GM23338 (cell line): ENCODE results near the gene CTNNA3.

Experiments
- CREB1 ChIP-seq: fragments of 250-450 bp; sonication (Bioruptor Pico); IDR thresholded peaks from 2 replicates; pipeline ENCODE4 v1.5.0; 2020; ENCODE audit warnings: low read depth, mild to moderate bottlenecking, moderate library complexity
- EZH2 ChIP-seq: fragments of 200-600 bp; sonication (generic); IDR thresholded peaks from one replicate; pipeline ENCODE4 v1.8.0; 2017; ENCODE audit warnings: antibody characterized with exemption, mild to moderate bottlenecking, low read depth; ENCODE audit not compliant: unreplicated experiment
- EZH2phosphoT487 ChIP-seq: fragments of 200-600 bp; sonication (generic); IDR thresholded peaks from one replicate; pipeline ENCODE4 v1.8.1; 2018; ENCODE audit warnings: antibody characterized with exemption; ENCODE audit not compliant: unreplicated experiment
- NANOG ChIP-seq: IDR thresholded peaks from 2 replicates; pipeline ENCODE4 v1.6.1; 2016; ENCODE audit warnings: antibody characterized with exemption, borderline replicate concordance
- POLR2AphosphoS5 ChIP-seq: IDR thresholded peaks from 2 replicates; pipeline ENCODE4 v1.6.1; 2016; ENCODE audit warnings: antibody characterized with exemption, low read depth
- STAT1 ChIP-seq: IDR thresholded peaks from one replicate; pipeline ENCODE4 v1.6.1; 2016; ENCODE audit warnings: antibody characterized with exemption; ENCODE audit not compliant: unreplicated experiment
- TF ChIP-seq, protein P1 (sequence below), 2 experiments: fragments of 200-600 bp in 1 of 2; sonication (generic) in 1 of 2; conservative IDR thresholded peaks; 2 replicates each; pipeline versions ENCODE4 v1.5.1 to v1.6.1; 2016 to 2017; ENCODE audit warnings: antibody characterized with exemption in 2 of 2, low read depth in 2 of 2, mild to moderate bottlenecking in 2 of 2, moderate library complexity in 1 of 2
- TF ChIP-seq, protein P2 (sequence below): IDR thresholded peaks from 2 replicates; pipeline ENCODE4 v1.6.1; 2016; ENCODE audit warnings: antibody characterized with exemption

DNA sequence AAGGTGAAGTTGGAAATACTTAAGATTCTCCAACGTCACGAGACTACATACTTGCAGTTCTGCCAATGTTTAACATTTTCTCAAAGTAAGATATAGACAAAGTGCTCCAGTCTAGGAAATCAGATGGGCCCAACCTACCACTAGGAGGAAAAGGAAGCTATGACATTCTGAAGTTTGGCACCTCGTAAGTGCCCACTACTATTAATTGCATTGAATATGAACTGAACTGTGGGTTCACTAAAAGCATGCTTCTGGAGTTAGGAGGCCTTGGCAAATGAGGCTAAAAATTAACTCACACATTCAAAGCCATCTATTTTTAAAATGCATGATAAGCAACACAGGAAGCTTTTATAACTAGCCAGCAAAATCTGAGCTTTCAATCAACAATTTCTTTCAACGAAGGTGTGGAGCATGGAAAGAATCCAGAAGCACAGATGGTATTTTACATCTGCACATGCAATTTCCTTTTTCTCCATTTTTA, 620.5 kb downstream of the CTNNA3 start:
- TF ChIP-seq EZH2phosphoT487 (no peak), NANOG (no peak), POLR2AphosphoS5 (no peak), EZH2 (no peak), CREB1 (CRISPR knock-in tag) (no peak), STAT1 (no peak)
- TF ChIP-seq, protein P1, sequence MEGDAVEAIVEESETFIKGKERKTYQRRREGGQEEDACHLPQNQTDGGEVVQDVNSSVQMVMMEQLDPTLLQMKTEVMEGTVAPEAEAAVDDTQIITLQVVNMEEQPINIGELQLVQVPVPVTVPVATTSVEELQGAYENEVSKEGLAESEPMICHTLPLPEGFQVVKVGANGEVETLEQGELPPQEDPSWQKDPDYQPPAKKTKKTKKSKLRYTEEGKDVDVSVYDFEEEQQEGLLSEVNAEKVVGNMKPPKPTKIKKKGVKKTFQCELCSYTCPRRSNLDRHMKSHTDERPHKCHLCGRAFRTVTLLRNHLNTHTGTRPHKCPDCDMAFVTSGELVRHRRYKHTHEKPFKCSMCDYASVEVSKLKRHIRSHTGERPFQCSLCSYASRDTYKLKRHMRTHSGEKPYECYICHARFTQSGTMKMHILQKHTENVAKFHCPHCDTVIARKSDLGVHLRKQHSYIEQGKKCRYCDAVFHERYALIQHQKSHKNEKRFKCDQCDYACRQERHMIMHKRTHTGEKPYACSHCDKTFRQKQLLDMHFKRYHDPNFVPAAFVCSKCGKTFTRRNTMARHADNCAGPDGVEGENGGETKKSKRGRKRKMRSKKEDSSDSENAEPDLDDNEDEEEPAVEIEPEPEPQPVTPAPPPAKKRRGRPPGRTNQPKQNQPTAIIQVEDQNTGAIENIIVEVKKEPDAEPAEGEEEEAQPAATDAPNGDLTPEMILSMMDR (conservative IDR thresholded peaks at IDR 0.05; ENCODE audit: low read depth in 2 of 2) = 0 out of 4 replicates have a peak, but pooled peaks of 1 of the 2 experiments have one; percentile 15
- TF ChIP-seq, protein P2, sequence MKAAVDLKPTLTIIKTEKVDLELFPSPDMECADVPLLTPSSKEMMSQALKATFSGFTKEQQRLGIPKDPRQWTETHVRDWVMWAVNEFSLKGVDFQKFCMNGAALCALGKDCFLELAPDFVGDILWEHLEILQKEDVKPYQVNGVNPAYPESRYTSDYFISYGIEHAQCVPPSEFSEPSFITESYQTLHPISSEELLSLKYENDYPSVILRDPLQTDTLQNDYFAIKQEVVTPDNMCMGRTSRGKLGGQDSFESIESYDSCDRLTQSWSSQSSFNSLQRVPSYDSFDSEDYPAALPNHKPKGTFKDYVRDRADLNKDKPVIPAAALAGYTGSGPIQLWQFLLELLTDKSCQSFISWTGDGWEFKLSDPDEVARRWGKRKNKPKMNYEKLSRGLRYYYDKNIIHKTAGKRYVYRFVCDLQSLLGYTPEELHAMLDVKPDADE = no peak
